Astrocyte of the spinal cord (primary cell): ENCODE data around the gene PERM1.
"Not testable (repeated sequence)": the region's sequence is repeated elsewhere in the genome, so short reads cannot be mapped to it uniquely, and the experiment has no call there.

Source experiments
- DNase-seq: peaks from one replicate; pipeline ENCODE4 v3.0.0; 2011; ENCODE audit warnings: low read depth, low spot score
- H3K4me3 ChIP-seq: 2 replicates; pipeline ENCODE4 v1.5.1; 2011; ENCODE audit warnings: low read depth, mild to moderate bottlenecking, low read length, moderate library complexity
- in situ Hi-C: cut with HindIII; loops from 2 replicates; pipeline ENCODE4 v1.10.0; 2017; ENCODE audit warnings: low sequenced_read_pairs
- TF ChIP-seq, protein P1 (sequence below): IDR thresholded peaks from 2 replicates; pipeline ENCODE4 v1.5.1; 2012; ENCODE audit warnings: low read depth, mild to moderate bottlenecking, low read length, inconsistent platforms

The PERM1 gene

DNA sequence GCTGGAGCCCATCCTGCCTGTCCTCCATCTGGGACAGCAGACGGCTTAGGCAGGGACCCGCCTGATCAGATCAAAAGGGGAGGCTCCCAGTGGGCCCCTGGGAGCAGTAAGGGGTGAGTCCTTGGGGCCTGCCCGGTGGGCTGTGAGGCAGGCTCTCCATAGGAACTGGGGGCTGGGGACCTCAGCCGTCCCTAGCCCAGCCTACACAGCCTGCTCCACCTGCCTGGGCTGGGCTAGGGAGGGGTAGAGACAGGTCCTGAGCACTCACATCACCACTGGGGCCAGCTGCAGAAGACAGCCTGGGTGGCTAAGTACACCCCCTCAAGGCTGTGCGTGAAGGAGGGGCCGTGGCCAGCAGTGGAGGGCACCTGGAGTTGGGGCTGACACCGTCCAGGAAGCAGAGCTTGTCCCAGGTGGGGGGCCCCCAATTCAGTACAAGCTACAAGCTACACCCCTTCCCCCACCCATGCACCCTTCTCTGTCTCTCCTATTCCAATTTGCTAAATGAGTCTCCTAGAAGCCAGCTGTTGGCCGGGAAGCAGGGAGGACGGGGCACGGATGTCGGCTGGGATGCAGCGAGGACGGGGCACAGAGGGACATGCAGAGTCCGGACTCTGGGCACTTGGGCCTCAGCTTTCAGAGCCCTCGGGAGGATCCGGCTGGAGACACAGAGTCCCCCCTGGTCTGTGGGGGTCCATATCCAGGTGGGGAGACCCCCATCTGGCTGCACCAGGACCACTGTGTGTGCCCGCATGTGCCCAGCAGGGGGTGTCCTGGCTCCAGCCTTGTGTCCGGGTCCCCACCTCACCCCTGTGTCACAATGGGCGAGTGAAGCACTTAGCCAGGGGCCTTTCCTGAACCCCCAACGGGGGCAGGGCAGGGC is 33.1 kb upstream of the PERM1 start:
- TF ChIP-seq, protein P1, sequence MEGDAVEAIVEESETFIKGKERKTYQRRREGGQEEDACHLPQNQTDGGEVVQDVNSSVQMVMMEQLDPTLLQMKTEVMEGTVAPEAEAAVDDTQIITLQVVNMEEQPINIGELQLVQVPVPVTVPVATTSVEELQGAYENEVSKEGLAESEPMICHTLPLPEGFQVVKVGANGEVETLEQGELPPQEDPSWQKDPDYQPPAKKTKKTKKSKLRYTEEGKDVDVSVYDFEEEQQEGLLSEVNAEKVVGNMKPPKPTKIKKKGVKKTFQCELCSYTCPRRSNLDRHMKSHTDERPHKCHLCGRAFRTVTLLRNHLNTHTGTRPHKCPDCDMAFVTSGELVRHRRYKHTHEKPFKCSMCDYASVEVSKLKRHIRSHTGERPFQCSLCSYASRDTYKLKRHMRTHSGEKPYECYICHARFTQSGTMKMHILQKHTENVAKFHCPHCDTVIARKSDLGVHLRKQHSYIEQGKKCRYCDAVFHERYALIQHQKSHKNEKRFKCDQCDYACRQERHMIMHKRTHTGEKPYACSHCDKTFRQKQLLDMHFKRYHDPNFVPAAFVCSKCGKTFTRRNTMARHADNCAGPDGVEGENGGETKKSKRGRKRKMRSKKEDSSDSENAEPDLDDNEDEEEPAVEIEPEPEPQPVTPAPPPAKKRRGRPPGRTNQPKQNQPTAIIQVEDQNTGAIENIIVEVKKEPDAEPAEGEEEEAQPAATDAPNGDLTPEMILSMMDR: peak; percentile 41
- DNase-seq: no peak
- in situ Hi-C loops: no loop called here
- no peak overlapping the region for H3K4me3 ChIP-seq

DNA sequence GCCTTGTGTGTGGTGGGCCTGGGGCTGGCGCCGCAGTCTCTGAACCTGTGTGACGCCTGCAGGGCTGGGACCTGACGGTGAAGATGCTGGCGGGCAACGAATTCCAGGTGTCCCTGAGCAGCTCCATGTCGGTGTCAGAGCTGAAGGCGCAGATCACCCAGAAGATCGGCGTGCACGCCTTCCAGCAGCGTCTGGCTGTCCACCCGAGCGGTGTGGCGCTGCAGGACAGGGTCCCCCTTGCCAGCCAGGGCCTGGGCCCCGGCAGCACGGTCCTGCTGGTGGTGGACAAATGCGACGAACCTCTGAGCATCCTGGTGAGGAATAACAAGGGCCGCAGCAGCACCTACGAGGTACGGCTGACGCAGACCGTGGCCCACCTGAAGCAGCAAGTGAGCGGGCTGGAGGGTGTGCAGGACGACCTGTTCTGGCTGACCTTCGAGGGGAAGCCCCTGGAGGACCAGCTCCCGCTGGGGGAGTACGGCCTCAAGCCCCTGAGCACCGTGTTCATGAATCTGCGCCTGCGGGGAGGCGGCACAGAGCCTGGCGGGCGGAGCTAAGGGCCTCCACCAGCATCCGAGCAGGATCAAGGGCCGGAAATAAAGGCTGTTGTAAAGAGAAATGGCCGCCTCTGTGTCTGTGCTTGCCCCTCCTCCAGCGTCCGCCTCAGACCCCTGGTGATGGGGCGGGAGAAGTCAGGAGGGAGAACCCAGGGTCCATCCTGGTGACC is 32.2 kb upstream of the PERM1 start:
- TF ChIP-seq, protein P1: no peak
- in situ Hi-C loops: no loop called here
- DNase-seq: no peak
- peak overlapping the region; percentile 60 for H3K4me3 ChIP-seq

DNA sequence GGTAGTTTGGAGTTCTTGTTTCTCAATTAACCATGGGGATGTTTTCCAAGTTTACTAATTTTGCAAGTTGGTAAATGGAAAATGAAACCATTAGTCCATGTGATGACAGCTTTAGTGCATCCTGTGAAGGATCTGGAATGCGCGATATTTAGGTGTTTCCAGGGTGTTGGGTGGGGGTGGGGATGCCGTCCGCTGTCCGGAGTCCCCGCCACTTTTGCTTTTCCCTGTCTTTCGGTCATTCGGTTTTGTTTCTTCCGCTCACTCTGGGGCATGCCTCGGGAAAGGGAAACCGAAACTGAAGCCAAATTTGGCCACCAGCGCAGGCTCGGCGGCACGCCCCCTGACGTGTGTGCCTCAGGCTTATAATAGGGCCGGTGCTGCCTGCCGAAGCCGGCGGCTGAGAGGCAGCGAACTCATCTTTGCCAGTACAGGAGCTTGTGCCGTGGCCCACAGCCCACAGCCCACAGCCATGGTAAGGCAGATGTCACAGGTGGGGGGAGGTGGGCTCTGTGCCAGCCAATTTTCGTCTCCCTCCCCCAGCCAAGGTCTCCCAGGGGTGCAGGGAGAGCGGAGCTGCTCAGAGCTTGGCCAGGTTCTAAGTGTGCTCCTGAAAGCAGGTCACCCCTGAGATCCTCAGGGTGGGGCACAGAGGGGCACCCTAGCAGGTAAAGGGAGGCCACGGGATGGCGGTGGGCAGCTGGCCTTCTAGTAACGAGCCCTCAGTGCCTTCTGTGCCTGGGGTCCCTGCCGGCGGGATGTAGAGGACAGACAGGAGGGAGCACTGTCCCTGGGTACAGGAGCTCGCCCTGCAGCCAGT is 31.4 kb upstream of the PERM1 start, which contains the start of gene ISG15:
Gene ISG15, plus strand, starts transcription at position 393 of the 817 bp plus-strand sequence. Its CDS starts 77 bp downstream, at position 470.
- TF ChIP-seq, protein P1: no peak
- H3K4me3 ChIP-seq: peak within 1 kb of the TSS; percentile 60
- DNase-seq: peak; percentile 85
- in situ Hi-C loops: no loop called here

DNA sequence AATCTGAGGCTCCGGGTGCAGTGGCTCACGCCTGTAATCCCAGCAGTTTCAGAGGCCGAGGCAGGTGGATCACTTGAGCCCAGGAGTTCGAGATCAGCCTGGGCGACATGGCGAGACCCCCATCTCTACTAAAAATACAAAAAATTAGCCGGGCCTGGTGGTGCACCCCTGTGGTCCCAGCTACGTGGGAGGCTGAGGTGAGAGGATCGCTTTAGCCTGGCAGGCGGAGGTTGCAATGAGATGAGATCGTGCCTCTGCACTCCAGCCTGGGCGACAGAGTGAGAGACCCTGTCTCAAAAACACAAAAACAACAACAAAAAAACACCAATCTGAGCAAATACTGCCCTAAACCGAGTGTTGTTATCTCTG is 30.8 kb upstream of the PERM1 start:
- DNase-seq, in situ Hi-C loops: not testable (repeated sequence)
- peak overlapping the region; percentile 60 for H3K4me3 ChIP-seq

DNA sequence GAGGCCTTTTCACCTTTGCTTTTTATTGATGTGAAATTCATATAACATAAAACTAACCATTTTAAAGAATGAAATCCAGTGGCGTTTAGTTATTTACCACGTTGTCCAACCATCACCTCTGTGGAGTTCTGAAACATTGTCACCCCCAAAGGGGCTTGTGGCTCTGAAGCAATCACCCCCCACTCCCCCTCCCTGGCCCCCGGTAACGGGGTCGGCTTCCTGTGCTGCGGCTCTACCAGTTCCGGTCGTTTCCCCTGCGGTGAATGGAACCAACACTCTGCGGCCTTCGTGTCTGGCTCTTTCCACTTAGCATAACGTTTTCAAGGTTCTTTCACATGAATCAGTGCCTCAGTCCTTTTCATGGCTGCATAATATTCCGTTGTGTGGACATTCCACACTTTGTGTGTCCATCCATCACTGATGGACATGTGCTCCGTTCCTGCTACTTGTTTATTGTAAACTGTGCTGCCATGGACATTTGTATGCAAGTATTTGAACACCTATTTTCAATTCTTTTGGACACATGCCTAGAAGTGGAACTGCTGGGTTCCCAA is 29.6 kb upstream of the PERM1 start:
- in situ Hi-C loops: no loop called here
- DNase-seq: no peak
- no peak overlapping the region for H3K4me3 ChIP-seq
- TF ChIP-seq, protein P1: no peak

DNA sequence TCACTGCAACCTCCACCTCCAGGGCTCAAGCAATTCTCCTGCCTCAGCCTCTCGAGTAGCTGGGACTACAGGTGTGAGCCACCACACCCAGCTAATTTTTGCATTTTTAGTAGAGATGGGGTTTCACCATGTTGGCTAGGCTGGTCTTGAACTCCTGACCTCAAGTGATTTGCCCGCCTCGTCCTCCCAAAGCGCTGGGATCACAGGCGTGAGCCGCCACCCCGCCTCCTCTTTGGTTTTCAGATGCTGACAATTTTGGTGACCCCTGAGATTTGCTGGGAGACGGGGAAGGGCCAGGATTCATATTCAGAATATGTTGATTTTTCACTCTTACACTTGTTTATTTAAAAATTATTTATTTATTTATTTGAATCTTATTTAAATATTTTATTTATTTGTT is 28.2 kb upstream of the PERM1 start:
- DNase-seq, H3K4me3 ChIP-seq, in situ Hi-C loops: not testable (repeated sequence)
